Transverse colon (tissue), 4 donors: ENCODE data around the gene CDKN1B. TPM values are rescaled to one million over a fixed set of nuclear protein-coding genes. Genes with fewer than 3 reads are reported as not detected.
A peak's percentile ranks its signal among the peaks of the same experiment; 100 is the strongest.

Source experiments
- DNase-seq: peaks from one replicate; pipeline ENCODE4 v3.0.0-alpha.2; 2019
- H3K27ac ChIP-seq, 4 donors: fragments of 200-600 bp; sonication (generic); 2 replicates each; pipeline ENCODE4 v1.5.1; 2016 to 2018; ENCODE audit warnings: inconsistent platforms in 4 of 4
- H3K27me3 ChIP-seq: fragments of 200-600 bp; sonication (generic); 2 replicates; pipeline ENCODE4 v1.5.1; 2017; ENCODE audit warnings: inconsistent platforms
- H3K36me3 ChIP-seq, 4 donors: fragments of 200-600 bp; sonication (generic); 2 replicates each; pipeline ENCODE4 v1.5.1; 2017 to 2019; ENCODE audit warnings: inconsistent platforms in 4 of 4
- H3K4me1 ChIP-seq, 4 donors: fragments of 200-600 bp; sonication (generic); 2 replicates each; pipeline ENCODE4 v1.5.1; 2017 to 2020; ENCODE audit warnings: inconsistent platforms in 4 of 4
- H3K4me3 ChIP-seq, 4 donors: fragments of 200-600 bp; sonication (generic); 1 replicate in 1 of 4; 2 replicates in 3 of 4; pipeline versions ENCODE4 v1.5.1 to v1.6.1; 2017 to 2019; ENCODE audit warnings: inconsistent platforms in 4 of 4
- H3K9me3 ChIP-seq, 2 donors: fragments of 200-600 bp; sonication (generic); 2 replicates each; pipeline ENCODE4 v1.5.1; 2017 to 2019; ENCODE audit warnings: inconsistent platforms in 2 of 2
- EP300 ChIP-seq: sonication (generic); formaldehyde crosslinking; IDR thresholded peaks from one replicate; pipeline ENCODE4 v1.6.1; 2017; ENCODE audit warnings: antibody characterized with exemption, low read depth
- POLR2A ChIP-seq: fragments of 450-650 bp; IDR thresholded peaks from one replicate; pipeline ENCODE4 v1.6.1; 2016; ENCODE audit warnings: antibody characterized with exemption, mild to moderate bottlenecking, moderate library complexity
- POLR2AphosphoS5 ChIP-seq, 3 donors: sonication (generic); formaldehyde crosslinking; IDR thresholded peaks; one replicate each; pipeline ENCODE4 v1.6.1; 2016; ENCODE audit warnings: antibody characterized with exemption in 3 of 3
- WGBS, 2 donors: methylation state at CpG; one replicate each; pipeline ENCODE4 v1.1.5; 2018; ENCODE audit warnings: low coverage in 1 of 2; 5-methylcytosine and 5-hydroxymethylcytosine counted together
- in situ Hi-C, 4 donors: fragments of 200-750 bp; cut with MboI; loops; one replicate each; pipeline versions ENCODE4 v1.15.0 to v1.15.1; 2017; ENCODE audit warnings: low sequenced_read_pairs in 3 of 4, low pct_ligation_motif_present in 1 of 4, low pct_unique_long_range_greater_than_20kb in 1 of 4
- intact Hi-C: fragments of 100-400 bp; cut with DNase I; formaldehyde crosslinking; loops from one replicate; pipeline ENCODE4 v1.15.1; 2023; ENCODE audit warnings: low total_unique reads
- total RNA-seq, 4 donors: library from RNA; depleted of rRNA; stranded (reverse); fragments of >200 nt; gene quantifications; one replicate each; pipeline ENCODE4 v1.1.0, GENCODE V29; 2016
- TF ChIP-seq, protein P1 (sequence below), 5 experiments: fragments of 200-600 bp in 3 of 5; fragments of 450-650 bp in 2 of 5; sonication (generic) in 3 of 5; IDR thresholded peaks; 1 replicate in 2 of 5; 2 replicates in 3 of 5; pipeline ENCODE4 v1.5.1; 2016 to 2017; ENCODE audit warnings: antibody characterized with exemption in 5 of 5, inconsistent platforms in 3 of 5, mild to moderate bottlenecking in 2 of 5, moderate library complexity in 1 of 5

Gene CDKN1B
- total RNA-seq, 4 donors from 2014 or later, result 14.1 to 58.3 (median 54.1) TPM

DNA sequence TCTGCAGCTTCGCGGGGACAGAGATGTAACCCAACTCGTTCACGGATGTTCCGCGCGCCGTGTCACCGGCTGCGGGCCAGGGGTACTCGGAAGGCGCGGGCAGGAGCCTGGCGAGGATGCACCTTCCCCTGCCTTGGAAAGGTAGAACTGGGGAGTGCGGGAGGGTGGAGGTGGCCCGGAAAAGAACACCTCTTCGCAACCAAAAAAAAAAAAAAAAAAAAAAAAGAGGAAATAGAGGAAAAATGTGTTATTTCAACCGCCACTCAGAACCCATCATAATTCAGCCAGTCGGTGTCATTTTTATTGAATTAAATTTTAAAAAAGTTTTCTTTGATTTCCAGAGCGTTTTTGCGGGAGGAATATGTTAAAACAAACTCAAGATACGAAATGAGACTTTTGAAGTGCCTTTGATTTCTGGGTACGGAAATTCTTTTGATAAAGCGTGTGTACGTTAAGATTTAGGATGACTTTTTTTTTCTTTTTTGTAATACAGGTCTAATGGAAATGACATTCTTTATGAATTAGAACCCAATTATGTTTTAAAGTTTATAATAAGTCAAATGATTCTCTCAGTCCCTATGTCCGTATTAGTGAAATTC, 8.9 kb downstream of the CDKN1B start:
- intact Hi-C loops, result loop anchor here (1.0 kb wide), 1 partner anchor 9 kb away; the partner anchor contains the start of gene CDKN1B
- Histone ChIP-seq H3K36me3 (peaks cover 0 to 4% (median 0%) of the 10 kb centered on the region in 4 donors), H3K4me1 (peaks cover 0 to 34% (median 24%) of the 10 kb centered on the region in 4 donors), H3K4me3 (peak overlapping the region; percentile 53 to 99 (median 83)), H3K27me3 (no peaks in the 10 kb centered on the region), H3K9me3 (no peaks in the 10 kb centered on the region), H3K27ac (peak overlapping the region; percentile 99 to 100 (median 100))
- TF ChIP-seq POLR2AphosphoS5 (IDR thresholded peaks at IDR 0.05) (peak in 1 of 3 donors; percentile 59), POLR2A (no peak), EP300 (no peak)
- TF ChIP-seq, protein P1, sequence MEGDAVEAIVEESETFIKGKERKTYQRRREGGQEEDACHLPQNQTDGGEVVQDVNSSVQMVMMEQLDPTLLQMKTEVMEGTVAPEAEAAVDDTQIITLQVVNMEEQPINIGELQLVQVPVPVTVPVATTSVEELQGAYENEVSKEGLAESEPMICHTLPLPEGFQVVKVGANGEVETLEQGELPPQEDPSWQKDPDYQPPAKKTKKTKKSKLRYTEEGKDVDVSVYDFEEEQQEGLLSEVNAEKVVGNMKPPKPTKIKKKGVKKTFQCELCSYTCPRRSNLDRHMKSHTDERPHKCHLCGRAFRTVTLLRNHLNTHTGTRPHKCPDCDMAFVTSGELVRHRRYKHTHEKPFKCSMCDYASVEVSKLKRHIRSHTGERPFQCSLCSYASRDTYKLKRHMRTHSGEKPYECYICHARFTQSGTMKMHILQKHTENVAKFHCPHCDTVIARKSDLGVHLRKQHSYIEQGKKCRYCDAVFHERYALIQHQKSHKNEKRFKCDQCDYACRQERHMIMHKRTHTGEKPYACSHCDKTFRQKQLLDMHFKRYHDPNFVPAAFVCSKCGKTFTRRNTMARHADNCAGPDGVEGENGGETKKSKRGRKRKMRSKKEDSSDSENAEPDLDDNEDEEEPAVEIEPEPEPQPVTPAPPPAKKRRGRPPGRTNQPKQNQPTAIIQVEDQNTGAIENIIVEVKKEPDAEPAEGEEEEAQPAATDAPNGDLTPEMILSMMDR (IDR thresholded peaks at IDR 0.05), result no peak
- DNase-seq, result no peak
- WGBS, 2 donors, result 1 to 2% methylated on average over 14 of the region's 26 CpGs
- in situ Hi-C loops, result no loop called here

DNA sequence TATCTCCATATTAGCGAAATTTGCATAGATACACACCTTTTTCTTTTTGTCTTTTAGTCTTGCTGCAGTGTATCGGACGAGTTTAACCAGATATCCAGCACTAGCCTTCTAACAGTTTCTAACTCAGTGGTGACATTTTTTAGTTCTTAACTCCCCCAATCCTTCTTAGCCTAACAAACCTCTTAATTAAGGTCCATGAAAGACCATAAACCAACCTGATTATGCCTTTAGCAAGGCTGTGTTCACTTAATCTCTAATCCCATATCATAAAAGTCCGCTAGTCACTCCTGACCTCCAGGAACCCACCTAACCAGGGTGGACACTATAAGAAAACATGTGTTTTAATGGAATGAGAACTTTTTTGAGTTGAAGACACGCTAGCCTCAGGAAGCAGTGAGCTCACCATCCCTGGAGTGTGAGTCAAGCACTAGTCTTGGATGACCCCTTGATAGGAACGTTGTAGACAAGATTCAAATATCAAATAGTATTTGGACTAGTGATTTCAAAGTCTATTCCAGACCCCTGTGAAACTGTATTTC, 9.5 kb downstream of the CDKN1B start:
- 13 to 26% methylated on average over 5 to 6 of the region's 6 CpGs for WGBS, 2 donors
- Histone ChIP-seq H3K4me1 (peaks cover 0 to 28% (median 18%) of the 10 kb centered on the region in 4 donors), H3K27me3 (no peaks in the 10 kb centered on the region), H3K27ac (peak overlapping the region; percentile 99 to 100 (median 100)), H3K4me3 (peak overlapping the region in 3 of 4 donors; percentile 77 to 99 (median 89)), H3K9me3 (no peaks in the 10 kb centered on the region), H3K36me3 (no peaks in the 10 kb centered on the region)
- intact Hi-C loops (no loop called here), in situ Hi-C loops (no loop called here)
- TF ChIP-seq EP300 (no peak), POLR2AphosphoS5 (IDR thresholded peaks at IDR 0.05) (no peak), POLR2A (no peak)
- TF ChIP-seq, protein P1 (IDR thresholded peaks at IDR 0.05), result no peak
- DNase-seq, result no peak

DNA sequence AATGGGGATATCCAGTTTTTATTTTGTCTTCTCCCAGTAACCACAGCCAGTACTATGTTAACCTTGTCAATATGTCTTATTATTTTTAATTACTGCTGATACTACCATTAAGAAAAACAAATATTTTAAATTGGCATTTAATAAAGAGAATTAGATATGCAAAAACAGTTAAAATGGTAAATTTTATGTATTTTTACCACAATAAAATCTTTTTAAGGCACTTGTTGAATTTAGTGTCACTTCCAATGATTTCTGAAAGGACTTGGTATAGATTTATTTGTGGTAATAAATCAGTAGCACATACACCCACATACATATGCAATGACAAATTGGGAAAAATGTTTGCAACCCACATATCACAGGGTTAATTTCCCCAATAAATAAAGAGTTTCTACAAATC, 14.0 kb downstream of the CDKN1B start:
- in situ Hi-C loops (no loop called here), intact Hi-C loops (no loop called here)
- H3K36me3 ChIP-seq, result no peaks in the 10 kb centered on the region
- no peaks in the 10 kb centered on the region for H3K27me3 ChIP-seq
- H3K4me1 ChIP-seq, result peaks cover 0 to 36% (median 17%) of the 10 kb centered on the region in 4 donors
- DNase-seq, result no peak
- no peak overlapping the region for H3K27ac ChIP-seq
- no peaks in the 10 kb centered on the region for H3K9me3 ChIP-seq
- no peak overlapping the region for H3K4me3 ChIP-seq
- TF ChIP-seq POLR2AphosphoS5 (IDR thresholded peaks at IDR 0.05), result no peak
- TF ChIP-seq, protein P1 (IDR thresholded peaks at IDR 0.05), result no peak
- TF ChIP-seq POLR2A, result no peak
- no peak for TF ChIP-seq EP300

DNA sequence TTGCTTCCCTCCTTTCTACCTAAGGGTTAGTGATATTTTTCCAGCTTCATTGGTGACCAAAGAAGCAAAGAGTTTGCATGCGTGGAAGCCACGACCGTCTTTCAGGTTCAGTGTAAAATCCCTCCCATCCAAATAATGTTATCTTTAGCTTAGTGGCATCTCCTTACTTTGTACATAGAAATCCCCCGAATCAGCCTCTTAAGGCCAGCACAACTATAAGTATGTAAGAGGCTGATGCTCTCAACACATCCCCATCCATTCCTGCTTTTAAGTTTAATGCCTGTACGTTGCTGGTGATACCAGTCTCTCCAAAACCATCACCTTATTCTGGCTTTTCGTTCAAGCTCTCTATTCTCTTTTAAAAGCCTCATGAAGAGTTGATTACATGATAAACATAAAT, 14.6 kb downstream of the CDKN1B start:
- in situ Hi-C loops, result no loop called here
- H3K4me1 ChIP-seq, result peaks cover 0 to 35% (median 18%) of the 10 kb centered on the region in 4 donors
- no peak for DNase-seq
- intact Hi-C loops, result no loop called here
- no peaks in the 10 kb centered on the region for H3K27me3 ChIP-seq
- TF ChIP-seq, protein P1 (IDR thresholded peaks at IDR 0.05), result no peak
- no peak for TF ChIP-seq POLR2AphosphoS5 (IDR thresholded peaks at IDR 0.05)
- no peak for TF ChIP-seq POLR2A
- no peak for TF ChIP-seq EP300
- H3K4me3 ChIP-seq, result no peak overlapping the region
- no peaks in the 10 kb centered on the region for H3K9me3 ChIP-seq
- no peaks in the 10 kb centered on the region for H3K36me3 ChIP-seq
- 80 to 88% methylated on average over 6 of the region's 6 CpGs for whole genome bisulfite sequencing, 2 donors
- H3K27ac ChIP-seq, result no peak overlapping the region
